Peyer's patch (tissue), 4 donors: ENCODE data around the gene CLN6. TPM values are rescaled to one million over a fixed set of nuclear protein-coding genes. Genes with fewer than 3 reads are reported as not detected.

Experiments used
- DNase-seq, 3 donors: peaks; one replicate each; pipeline ENCODE4 v3.0.0-alpha.2; 2017 to 2019
- H3K27ac ChIP-seq, 4 donors: fragments of 200-600 bp; sonication (generic); one replicate each; pipeline ENCODE4 v1.5.1; 2016 to 2019
- H3K27me3 ChIP-seq, 2 donors: fragments of 200-600 bp; sonication (generic); one replicate each; pipeline ENCODE4 v1.5.1; 2019
- H3K36me3 ChIP-seq, 3 donors: fragments of 200-600 bp; sonication (generic); one replicate each; pipeline ENCODE4 v1.5.1; 2016 to 2019
- H3K4me1 ChIP-seq, 4 donors: fragments of 200-600 bp; sonication (generic); one replicate each; pipeline ENCODE4 v1.5.1; 2016 to 2019
- H3K4me3 ChIP-seq, 4 donors: fragments of 200-600 bp; sonication (generic); 1 replicate in 3 of 4; 2 replicates in 1 of 4; pipeline ENCODE4 v1.5.1; 2016 to 2019; ENCODE audit warnings: mild to moderate bottlenecking in 1 of 4
- H3K9me3 ChIP-seq, 4 donors: fragments of 200-600 bp; sonication (generic); one replicate each; pipeline ENCODE4 v1.5.1; 2016 to 2019; ENCODE audit warnings: mild to moderate bottlenecking in 1 of 4
- POLR2A ChIP-seq, 2 donors: fragments of 450-650 bp; IDR thresholded peaks; one replicate each; pipeline ENCODE4 v1.5.1; 2017; ENCODE audit warnings: antibody characterized with exemption in 2 of 2, mild to moderate bottlenecking in 2 of 2, moderate library complexity in 2 of 2
- total RNA-seq, 4 donors: library from RNA; depleted of rRNA; stranded (reverse); fragments of >200 nt; gene quantifications; one replicate each; pipeline ENCODE4 v1.1.0, GENCODE V29; 2016
- TF ChIP-seq, protein P1 (sequence below), 6 experiments: fragments of 450-650 bp in 4 of 6; fragments of 200-600 bp in 2 of 6; sonication (generic) in 1 of 6; IDR thresholded peaks; one replicate each; pipeline ENCODE4 v1.5.1; 2017 to 2019; ENCODE audit warnings: antibody characterized with exemption in 6 of 6, mild to moderate bottlenecking in 3 of 6, moderate library complexity in 1 of 6

The CLN6 gene
- total RNA-seq, 4 donors from 2014 or later, result 19.0 to 38.0 (median 23.0) TPM

DNA sequence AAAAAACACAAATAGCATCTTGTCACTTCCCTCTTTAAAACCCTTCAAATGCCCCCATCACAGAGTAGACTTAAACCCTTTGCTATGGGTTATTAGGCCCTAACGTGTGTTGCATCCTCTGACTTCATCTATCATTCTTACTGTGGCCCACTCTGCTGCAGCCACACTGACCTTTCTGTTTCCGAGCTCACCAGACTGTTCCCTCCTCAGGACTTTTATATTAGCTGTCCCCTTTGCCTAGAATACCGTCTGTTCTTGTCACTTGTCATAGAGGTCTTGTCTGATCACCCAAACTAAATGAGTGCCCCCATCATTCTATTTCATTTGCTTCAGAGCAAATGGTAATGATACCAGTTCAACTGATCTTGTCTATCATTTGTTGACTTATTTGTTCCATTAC, 47.1 kb upstream of the CLN6 start:
- H3K4me1 ChIP-seq, result peaks cover 0 to 37% (median 17%) of the 10 kb centered on the region in 4 donors
- TF ChIP-seq, protein P1, sequence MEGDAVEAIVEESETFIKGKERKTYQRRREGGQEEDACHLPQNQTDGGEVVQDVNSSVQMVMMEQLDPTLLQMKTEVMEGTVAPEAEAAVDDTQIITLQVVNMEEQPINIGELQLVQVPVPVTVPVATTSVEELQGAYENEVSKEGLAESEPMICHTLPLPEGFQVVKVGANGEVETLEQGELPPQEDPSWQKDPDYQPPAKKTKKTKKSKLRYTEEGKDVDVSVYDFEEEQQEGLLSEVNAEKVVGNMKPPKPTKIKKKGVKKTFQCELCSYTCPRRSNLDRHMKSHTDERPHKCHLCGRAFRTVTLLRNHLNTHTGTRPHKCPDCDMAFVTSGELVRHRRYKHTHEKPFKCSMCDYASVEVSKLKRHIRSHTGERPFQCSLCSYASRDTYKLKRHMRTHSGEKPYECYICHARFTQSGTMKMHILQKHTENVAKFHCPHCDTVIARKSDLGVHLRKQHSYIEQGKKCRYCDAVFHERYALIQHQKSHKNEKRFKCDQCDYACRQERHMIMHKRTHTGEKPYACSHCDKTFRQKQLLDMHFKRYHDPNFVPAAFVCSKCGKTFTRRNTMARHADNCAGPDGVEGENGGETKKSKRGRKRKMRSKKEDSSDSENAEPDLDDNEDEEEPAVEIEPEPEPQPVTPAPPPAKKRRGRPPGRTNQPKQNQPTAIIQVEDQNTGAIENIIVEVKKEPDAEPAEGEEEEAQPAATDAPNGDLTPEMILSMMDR (IDR thresholded peaks at IDR 0.05), result no peak
- TF ChIP-seq POLR2A (IDR thresholded peaks at IDR 0.05), result no peak
- H3K27ac ChIP-seq, result peak overlapping the region; percentile 93 to 97 (median 95)
- DNase-seq, result no peak
- H3K9me3 ChIP-seq, result no peaks in the 10 kb centered on the region
- H3K4me3 ChIP-seq, result peak overlapping the region; percentile 68 to 87 (median 82)
- H3K27me3 ChIP-seq, result no peaks in the 10 kb centered on the region
- H3K36me3 ChIP-seq, result no peaks in the 10 kb centered on the region

DNA sequence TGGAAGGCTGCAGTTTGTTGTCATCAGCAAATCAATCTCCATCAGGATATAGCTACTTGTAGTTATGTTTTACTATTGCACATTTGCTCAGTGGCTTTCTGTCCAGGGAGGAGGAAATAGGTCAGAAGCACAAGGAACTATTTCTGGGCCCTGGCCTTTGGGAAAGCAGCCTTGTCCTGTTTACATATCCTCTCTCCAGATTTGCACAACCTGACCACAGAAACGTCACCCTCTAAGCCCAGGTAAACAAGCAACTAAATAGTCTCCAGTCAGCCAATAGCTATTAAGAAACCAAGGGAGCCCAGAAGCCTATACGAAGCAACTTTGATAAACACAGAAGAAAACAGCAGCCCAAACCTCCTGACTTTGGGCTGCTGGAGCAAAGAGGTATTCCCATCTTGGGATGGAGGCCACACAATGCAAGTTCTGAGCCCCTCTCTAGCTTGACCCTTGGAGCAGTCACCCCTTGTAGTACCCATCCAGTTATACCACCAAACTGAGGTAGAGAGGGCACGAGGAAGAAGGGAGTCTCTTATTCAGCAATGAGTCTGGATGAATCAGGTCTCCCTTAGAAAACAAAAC, 45.7 kb upstream of the CLN6 start:
- H3K27me3 ChIP-seq, result no peaks in the 10 kb centered on the region
- peak overlapping the region in 2 of 4 donors; percentile 95 for H3K27ac ChIP-seq
- no peaks in the 10 kb centered on the region for H3K36me3 ChIP-seq
- no peak for DNase-seq
- no peak for TF ChIP-seq POLR2A (IDR thresholded peaks at IDR 0.05)
- TF ChIP-seq, protein P1 (IDR thresholded peaks at IDR 0.05), result no peak
- H3K4me3 ChIP-seq, result no peak overlapping the region
- peaks cover 0 to 23% (median 9%) of the 10 kb centered on the region in 4 donors for H3K4me1 ChIP-seq
- no peaks in the 10 kb centered on the region for H3K9me3 ChIP-seq

DNA sequence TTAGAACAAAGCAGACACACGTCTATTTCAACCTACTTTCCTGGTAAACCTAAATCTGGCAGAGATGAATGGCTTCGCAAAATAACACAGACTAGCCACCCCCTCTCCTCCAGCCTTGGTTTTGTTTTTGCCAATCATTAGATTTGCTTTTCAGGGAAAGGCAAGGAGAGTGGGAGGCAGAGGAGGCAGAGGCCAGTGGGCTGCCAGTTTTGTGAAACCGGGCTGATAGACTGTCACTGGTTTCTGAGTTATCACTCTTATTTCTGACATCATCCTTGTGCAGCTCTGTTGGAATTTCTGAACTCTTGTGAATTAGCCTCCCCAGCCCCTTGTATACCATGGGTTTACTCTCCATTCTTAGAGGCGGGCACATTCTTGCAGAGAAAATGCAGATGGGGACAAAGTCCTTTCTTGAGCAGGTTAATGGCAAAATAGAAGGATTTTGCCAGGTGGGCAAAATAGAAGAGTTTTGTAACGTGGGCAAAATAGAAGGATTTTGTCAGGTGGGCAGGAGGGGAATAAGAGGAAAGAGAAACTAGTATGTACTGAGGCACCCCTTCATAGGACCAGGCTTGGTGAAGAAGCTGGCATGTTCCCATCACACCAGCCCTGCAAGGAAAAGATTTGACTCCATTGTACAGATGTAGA, 44.8 kb upstream of the CLN6 start:
- Histone ChIP-seq H3K27me3 (no peaks in the 10 kb centered on the region), H3K27ac (peak overlapping the region in 2 of 4 donors; percentile 36 to 56), H3K4me1 (peaks cover 0 to 13% (median 3%) of the 10 kb centered on the region in 4 donors), H3K9me3 (no peaks in the 10 kb centered on the region), H3K4me3 (no peak overlapping the region), H3K36me3 (no peaks in the 10 kb centered on the region)
- no peak for DNase-seq
- TF ChIP-seq, protein P1 (IDR thresholded peaks at IDR 0.05), result no peak
- TF ChIP-seq POLR2A (IDR thresholded peaks at IDR 0.05), result no peak

DNA sequence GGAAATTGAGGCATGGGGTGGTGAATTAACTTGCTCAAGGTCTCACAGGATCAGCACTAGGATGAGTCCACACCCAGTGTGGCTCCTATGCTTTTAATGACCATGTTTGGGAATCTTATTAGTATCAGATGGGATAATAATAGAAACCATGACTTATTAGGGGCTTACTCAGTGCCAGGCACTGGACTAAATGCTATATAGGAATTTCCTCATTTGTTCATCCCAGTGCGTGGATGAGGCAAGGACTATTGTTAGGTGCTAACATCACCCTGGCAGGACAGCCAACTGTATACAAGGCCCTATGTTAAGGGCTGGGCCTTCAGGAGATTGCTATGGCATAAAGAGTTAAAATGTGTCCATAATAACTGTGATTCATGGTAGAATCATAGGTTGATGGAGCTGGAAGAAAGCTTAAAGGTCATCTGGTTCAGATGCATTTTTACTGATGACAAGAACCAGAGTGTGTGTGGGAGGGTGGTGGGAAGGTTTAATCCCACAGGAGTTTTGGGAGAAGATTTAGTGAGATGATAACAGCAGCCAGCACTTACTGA, 43.3 kb upstream of the CLN6 start:
- no peak for DNase-seq
- Histone ChIP-seq H3K4me3 (no peak overlapping the region), H3K9me3 (no peaks in the 10 kb centered on the region), H3K36me3 (no peaks in the 10 kb centered on the region), H3K27me3 (no peaks in the 10 kb centered on the region), H3K27ac (peak overlapping the region in 2 of 4 donors; percentile 36 to 56), H3K4me1 (peaks cover 0 to 11% (median 0%) of the 10 kb centered on the region in 4 donors)
- no peak for TF ChIP-seq POLR2A (IDR thresholded peaks at IDR 0.05)
- TF ChIP-seq, protein P1 (IDR thresholded peaks at IDR 0.05), result no peak

DNA sequence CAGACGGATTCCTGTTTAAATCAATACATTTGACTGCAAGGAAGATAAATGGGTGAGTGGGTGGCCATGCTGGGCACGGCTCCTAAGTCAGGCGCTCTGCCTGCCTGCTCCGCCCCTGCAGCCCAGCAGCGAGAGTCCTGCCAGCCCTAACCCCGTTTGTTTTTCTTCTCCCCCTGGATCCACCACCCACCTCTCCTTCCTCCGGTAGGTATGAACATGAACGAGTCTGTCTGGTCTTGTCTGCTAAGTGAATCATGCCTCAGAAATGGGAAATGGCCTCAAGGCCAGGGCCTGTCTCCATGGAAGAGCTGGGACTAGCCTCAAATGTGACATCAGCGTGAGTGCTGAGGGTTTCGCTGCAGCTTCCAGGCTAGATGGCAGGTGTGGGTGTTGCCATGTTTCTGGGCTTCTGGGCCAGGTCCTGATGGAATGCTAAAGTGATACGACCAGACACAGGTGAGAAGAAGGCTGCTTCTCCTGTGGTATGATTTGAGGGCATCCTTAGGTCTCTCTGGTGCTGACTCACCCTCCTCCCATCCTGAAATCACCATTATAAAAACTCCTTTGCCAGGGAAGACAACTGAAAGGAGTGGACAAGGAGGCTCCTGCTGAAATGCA, 42.4 kb upstream of the CLN6 start:
- H3K36me3 ChIP-seq, result no peaks in the 10 kb centered on the region
- peaks cover 0 to 10% (median 0%) of the 10 kb centered on the region in 4 donors for H3K4me1 ChIP-seq
- no peak for DNase-seq
- peak overlapping the region in 2 of 4 donors; percentile 1 to 56 for H3K27ac ChIP-seq
- TF ChIP-seq, protein P1 (IDR thresholded peaks at IDR 0.05), result no peak
- TF ChIP-seq POLR2A (IDR thresholded peaks at IDR 0.05), result no peak
- H3K27me3 ChIP-seq, result no peaks in the 10 kb centered on the region
- H3K9me3 ChIP-seq, result no peaks in the 10 kb centered on the region
- H3K4me3 ChIP-seq, result no peak overlapping the region
